ENCODE results near the gene NFKBIB.
"Not testable (repeated sequence)": the region's sequence is repeated elsewhere in the genome, so short reads cannot be mapped to it uniquely, and the experiment has no call there.

Gene NFKBIB

DNA sequence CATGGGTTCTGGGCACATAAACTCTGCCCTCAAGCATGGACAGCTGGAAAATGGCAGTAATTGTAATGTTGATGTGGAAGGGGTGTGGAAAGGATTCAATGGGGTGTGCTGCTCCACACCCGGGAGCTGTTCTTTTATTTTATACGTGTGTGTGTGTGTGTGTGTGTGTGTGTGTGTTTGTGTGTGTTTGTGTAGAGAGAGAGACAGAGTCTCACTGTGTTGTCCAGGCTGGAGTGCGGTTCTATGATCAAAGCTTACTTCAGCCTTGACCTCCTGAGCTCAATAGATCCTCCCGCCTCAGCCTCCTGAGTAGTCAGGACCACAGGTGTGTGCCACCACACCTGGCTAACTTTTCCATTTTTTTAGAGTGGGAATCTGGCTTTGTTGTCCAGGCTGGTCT, 33.8 kb downstream of the NFKBIB start:
- no peak for TF ChIP-seq CTCF (conservative IDR thresholded peaks at IDR 0.05; ENCODE audit: low read depth, low read length)
- H3K4me3 ChIP-seq (ENCODE audit: low read length): no peak overlapping the region
- DNase-seq (ENCODE audit: low read depth): no peak

DNA sequence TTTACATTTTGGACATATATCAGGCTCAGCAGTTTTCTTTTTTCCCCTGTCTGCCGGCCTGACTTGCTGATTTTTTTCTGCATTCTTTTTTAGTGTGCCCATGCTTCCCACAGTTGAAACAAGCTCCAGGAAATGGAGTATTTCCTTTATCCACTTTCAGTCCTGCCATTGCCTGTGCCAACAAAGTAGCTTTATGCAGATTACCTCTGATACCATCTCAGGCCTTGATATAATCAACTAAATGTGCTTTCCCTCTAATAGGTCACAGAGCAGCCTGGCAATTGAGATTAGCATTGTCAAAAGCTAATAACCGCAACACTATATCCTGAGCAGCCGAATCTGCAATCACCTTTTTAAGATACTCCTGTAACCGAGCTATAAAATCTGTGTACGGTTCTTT, 40.2 kb downstream of the NFKBIB start:
- no peak for TF ChIP-seq CTCF (conservative IDR thresholded peaks at IDR 0.05; ENCODE audit: low read depth, low read length)
- no peak overlapping the region for H3K4me3 ChIP-seq (ENCODE audit: low read length)
- no peak for DNase-seq (ENCODE audit: low read depth)

GRCh38 chr19:38941466-38941865, 41.7 kb downstream of the NFKBIB start:
- H3K4me3 ChIP-seq (ENCODE audit: low read length); DNase-seq (ENCODE audit: low read depth): not testable (repeated sequence)

DNA sequence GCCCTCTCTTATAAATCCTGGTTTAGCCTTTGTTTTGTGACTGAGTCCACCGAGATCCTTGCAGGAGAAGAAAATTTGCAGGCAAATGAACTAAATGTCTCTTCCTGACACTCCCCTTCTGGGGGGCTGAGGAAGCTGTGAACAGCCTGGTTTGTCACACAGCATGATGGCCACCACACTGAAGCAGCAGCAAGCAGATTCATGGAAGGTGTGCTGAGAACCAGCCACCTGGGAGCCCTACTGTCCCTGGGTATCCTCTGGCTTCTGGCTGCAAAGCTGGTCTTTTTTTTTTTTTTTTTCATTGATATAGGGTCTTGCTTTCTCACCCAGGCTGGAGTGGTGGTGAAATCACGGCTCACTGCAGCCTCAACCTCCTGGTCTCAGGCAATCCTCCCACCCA, 42.2 kb downstream of the NFKBIB start:
- DNase-seq (ENCODE audit: low read depth): no peak
- no peak for TF ChIP-seq CTCF (conservative IDR thresholded peaks at IDR 0.05; ENCODE audit: low read depth, low read length)
- H3K4me3 ChIP-seq (ENCODE audit: low read length): no peak overlapping the region

- no peak for TF ChIP-seq CTCF (conservative IDR thresholded peaks at IDR 0.05; ENCODE audit: low read depth, low read length)
- DNase-seq (ENCODE audit: low read depth): no peak
- H3K4me3 ChIP-seq (ENCODE audit: low read length): no peak overlapping the region
Measured at GRCh38 chr19:38942471-38943181, 42.9 kb downstream of the NFKBIB start.

DNA sequence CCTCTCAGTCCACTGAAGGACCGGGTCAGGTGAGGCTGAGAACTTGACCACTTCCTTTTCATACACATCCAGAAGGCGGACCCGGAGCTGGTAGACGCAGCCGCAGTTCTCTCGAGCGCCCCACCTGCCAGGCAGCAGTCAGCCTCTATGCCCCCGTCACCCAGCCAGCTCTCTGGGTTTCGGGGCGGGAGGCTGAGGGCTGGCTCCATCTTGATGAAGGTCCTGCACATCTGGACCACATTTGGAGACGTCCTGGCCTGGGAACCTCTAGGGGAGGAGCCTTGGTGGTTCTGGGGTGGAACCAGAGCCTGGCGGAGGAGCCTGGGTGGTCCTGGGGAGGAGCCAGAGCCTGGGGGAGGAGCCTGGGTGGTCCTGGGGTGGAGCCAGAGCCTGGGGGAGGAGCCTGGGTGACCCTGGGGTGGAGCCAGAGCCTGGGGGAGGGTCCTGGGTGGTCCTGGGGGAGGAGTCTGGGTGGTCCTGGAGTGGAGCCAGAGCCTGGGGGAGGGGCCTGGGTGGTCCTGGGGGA, 45.3 kb downstream of the NFKBIB start:
- TF ChIP-seq CTCF (conservative IDR thresholded peaks at IDR 0.05; ENCODE audit: low read depth, low read length): no peak
- no peak for DNase-seq (ENCODE audit: low read depth)

GRCh38 chr19:38945562-38946228, 45.9 kb downstream of the NFKBIB start:
- TF ChIP-seq CTCF (conservative IDR thresholded peaks at IDR 0.05; ENCODE audit: low read depth, low read length): no peak
- H3K4me3 ChIP-seq (ENCODE audit: low read length): no peak overlapping the region
- no peak for DNase-seq (ENCODE audit: low read depth)

More for the DNA sequence above, 45.3 kb downstream of the NFKBIB start:
- H3K4me3 ChIP-seq (ENCODE audit: low read length): no peak overlapping the region
